ENCODE results near the gene ZNF490. TPM values are rescaled to one million over a fixed set of nuclear protein-coding genes. Genes with fewer than 3 reads are reported as not detected.
"Not testable (repeated sequence)": the region's sequence is repeated elsewhere in the genome, so short reads cannot be mapped to it uniquely, and the experiment has no call there.

The ZNF490 gene
- total RNA-seq: 5.2 TPM

- ATAC-seq: peak; percentile 99
Measured at GRCh38 chr19:12610540-12611360, at the start of gene ZNF490, which contains the start of gene ZNF791. ZNF490 (minus strand) TSS chr19:12610813; CDS start chr19:12610680, 133 bp downstream. ZNF791 (plus strand) TSS chr19:12610920; CDS start chr19:12611080, 160 bp downstream.

- no peak for ATAC-seq
Measured at GRCh38 chr19:12657966-12658365, 47.4 kb upstream of the ZNF490 start.

GRCh38 chr19:12656899-12657571 is 46.4 kb upstream of the ZNF490 start:
- ATAC-seq: peak; percentile 30

- no peak for ATAC-seq
Measured at GRCh38 chr19:12655546-12655945, 44.9 kb upstream of the ZNF490 start.

GRCh38 chr19:12652219-12652618 is 41.6 kb upstream of the ZNF490 start:
- ATAC-seq: no peak

GRCh38 chr19:12649941-12650340 is 39.3 kb upstream of the ZNF490 start:
- no peak for ATAC-seq

GRCh38 chr19:12648088-12648487 is 37.5 kb upstream of the ZNF490 start:
- no peak for ATAC-seq

GRCh38 chr19:12647490-12648071 is 37.0 kb upstream of the ZNF490 start:
- peak; percentile 79 for ATAC-seq

- no peak for ATAC-seq
Measured at GRCh38 chr19:12647047-12647446, 36.4 kb upstream of the ZNF490 start.

- ATAC-seq: peak; percentile 12
Measured at GRCh38 chr19:12646551-12646950, 35.9 kb upstream of the ZNF490 start.

GRCh38 chr19:12643716-12644115 is 33.1 kb upstream of the ZNF490 start:
- not testable (repeated sequence) for ATAC-seq

GRCh38 chr19:12642506-12642905 is 31.9 kb upstream of the ZNF490 start:
- no peak for ATAC-seq

- no peak for ATAC-seq
Measured at GRCh38 chr19:12641456-12641855, 30.8 kb upstream of the ZNF490 start.

- ATAC-seq: peak; percentile 84
Measured at GRCh38 chr19:12639901-12640613, 29.4 kb upstream of the ZNF490 start.

- ATAC-seq: no peak
Measured at GRCh38 chr19:12638611-12639182, 28.1 kb upstream of the ZNF490 start.

GRCh38 chr19:12636631-12637030 is 26.0 kb upstream of the ZNF490 start:
- ATAC-seq: no peak

GRCh38 chr19:12629215-12629614 is 18.6 kb upstream of the ZNF490 start:
- ATAC-seq: no peak

GRCh38 chr19:12628040-12629022 is 17.7 kb upstream of the ZNF490 start:
- no peak for ATAC-seq

- no peak for ATAC-seq
Measured at GRCh38 chr19:12626958-12627357, 16.3 kb upstream of the ZNF490 start.

- ATAC-seq: no peak
Measured at GRCh38 chr19:12623361-12624031, 12.9 kb upstream of the ZNF490 start.
